GM12878 (cell line): Measurements from ENCODE around the gene SLC28A1. TPM values are rescaled to one million over a fixed set of nuclear protein-coding genes. Genes with fewer than 3 reads are reported as not detected.

Experiments
- ATAC-seq: fragments of 200-7000 bp; cut with Tn5 transposase; 3 replicates; pipeline ENCODE4 v1.9.1; 2020; ENCODE audit warnings: mild to moderate bottlenecking, moderate library complexity
- BruUV-seq: library from RNA; stranded (reverse); fragments of 400-500 nt; replicated peaks from 2 replicates; lab custom pipeline; 2021; lab: Mats Ljungman, UMichigan
- CTCF ChIA-PET: fragments of 300-600 bp; sonication (Branson Sonifier 250); formaldehyde crosslinking; extraction: SDS; loops from one replicate; lab custom pipeline; 2021; ENCODE audit warnings: inconsistent platforms; lab: Yijun Ruan, JAX
- POLR2A ChIA-PET: fragments of 350-600 bp; formaldehyde crosslinking; extraction: SDS; loops from one replicate; lab custom pipeline; 2021; ENCODE audit warnings: inconsistent platforms; lab: Charles Lee
- RAD21 ChIA-PET: fragments of 300-600 bp; sonication (Branson Sonifier 250); formaldehyde crosslinking; loops from one replicate; lab custom pipeline; 2023; ENCODE audit warnings: antibody characterized with exemption; ENCODE audit not compliant: unreplicated experiment; lab: Charles Lee
- SMC1A ChIA-PET: fragments of 300-600 bp; sonication (Branson Sonifier 250); formaldehyde crosslinking; loops from one replicate; lab custom pipeline; 2023; ENCODE audit not compliant: unreplicated experiment, uncharacterized antibody; lab: Charles Lee
- DNase-seq: peaks from one replicate; pipeline ENCODE4 v3.0.0-alpha.2; 2011; ENCODE audit warnings: low read depth, low spot score
- FAIRE-seq: peaks from 3 replicates; lab custom pipeline; 2011; peaks lifted over from hg19 to GRCh38; lab: Jason Lieb, UNC
- H2AFZ ChIP-seq: 2 replicates; pipeline ENCODE4 v1.6.0; 2011; ENCODE audit warnings: low read depth, low read length, control low read depth; ENCODE audit not compliant: control insufficient read depth
- H3K27ac ChIP-seq: 2 replicates; pipeline ENCODE4 v1.5.1; 2011; ENCODE audit warnings: control low read depth; ENCODE audit not compliant: control insufficient read depth, insufficient read depth
- H3K27me3 ChIP-seq, 2 experiments: replicated peaks in 1 of 2; 2 replicates each; pipeline versions ENCODE4 v1.6.0 to v1.6.1; 2011; ENCODE audit warnings: low read length in 1 of 2; ENCODE audit not compliant: control insufficient read depth in 2 of 2, insufficient read depth in 2 of 2
- H3K36me3 ChIP-seq, 2 experiments: 2 replicates each; pipeline ENCODE4 v1.5.1; 2011; ENCODE audit warnings: low read length in 1 of 2; ENCODE audit not compliant: control insufficient read depth in 2 of 2, insufficient read depth in 2 of 2
- H3K4me1 ChIP-seq: 2 replicates; pipeline ENCODE4 v1.6.1; 2011; ENCODE audit warnings: mild to moderate bottlenecking, low read length, moderate library complexity, mixed read lengths; ENCODE audit not compliant: control insufficient read depth, insufficient read depth
- H3K4me2 ChIP-seq: 2 replicates; pipeline ENCODE4 v1.6.0; 2011; ENCODE audit warnings: control low read depth; ENCODE audit not compliant: control insufficient read depth, insufficient read depth
- H3K4me3 ChIP-seq: fragments of 200-600 bp; sonication (generic); 2 replicates; pipeline ENCODE4 v1.5.1; 2016
- H3K79me2 ChIP-seq: 2 replicates; pipeline ENCODE4 v1.6.0; 2011; ENCODE audit warnings: low read length; ENCODE audit not compliant: control insufficient read depth, insufficient read depth
- H3K9ac ChIP-seq: 2 replicates; pipeline ENCODE4 v1.8.0; 2011; ENCODE audit warnings: low read length, control low read depth, mixed read lengths; ENCODE audit not compliant: control insufficient read depth, insufficient read depth
- H3K9me3 ChIP-seq: replicated peaks from 3 replicates; pipeline ENCODE4 v1.5.1; 2011; ENCODE audit warnings: mild to moderate bottlenecking, low read length; ENCODE audit not compliant: control insufficient read depth, insufficient read depth
- H4K20me1 ChIP-seq: 2 replicates; pipeline ENCODE4 v1.6.0; 2011; ENCODE audit not compliant: control insufficient read depth, insufficient read depth
- MXI1 ChIP-seq: fragments of 150-350 bp; IDR thresholded peaks from 2 replicates; pipeline ENCODE4 v1.6.1; 2011; ENCODE audit warnings: low read depth, mild to moderate bottlenecking, inconsistent platforms, low read length, improper control_type of control experiment
- NKRF ChIP-seq: fragments of 450-650 bp; conservative IDR thresholded peaks from 2 replicates; pipeline ENCODE4 v1.6.1; 2017; ENCODE audit warnings: mild to moderate bottlenecking, moderate library complexity
- SREBF1 ChIP-seq: IDR thresholded peaks from 2 replicates; pipeline ENCODE4 v1.6.1; 2012; ENCODE audit warnings: mild to moderate bottlenecking, low read length
- ZNF622 ChIP-seq: fragments of 450-650 bp; IDR thresholded peaks from 2 replicates; pipeline ENCODE4 v1.6.1; 2017; ENCODE audit warnings: mild to moderate bottlenecking, inconsistent platforms
- WGBS: methylation state at CpG from one replicate; pipeline ENCODE4 v1.1.6; 2016; ENCODE audit warnings: low lambda C conversion rate; ENCODE audit not compliant: insufficient replicate concordance, insufficient coverage; ENCODE audit errors: missing lambda C conversion rate; 5-methylcytosine and 5-hydroxymethylcytosine counted together
- in situ Hi-C: fragments of 300-500 bp; cut with MboI; formaldehyde crosslinking; loops from 9 replicates; pipeline ENCODE4 v1.14.3; 2018; ENCODE audit warnings: mixed read lengths
- intact Hi-C: fragments of 100-400 bp; cut with micrococcal nuclease; formaldehyde crosslinking; loops from one replicate; pipeline ENCODE4 v1.14.2; 2022; ENCODE audit not compliant: unreplicated experiment
- polyA plus RNA-seq, 11 experiments: library from polyadenylated mRNA; depleted of rRNA in 4 of 11; unstranded in 6 of 11; stranded (reverse) in 5 of 11; fragments of >200 nt; fragmentation: Nextera tagmentation in 4 of 11; fragmentation: Illumina TruSeq in 1 of 11; extraction: Ambion mirVana in 4 of 11; extraction: Trizol in 1 of 11; gene quantifications; 1 replicate in 1 of 11; 2 replicates in 10 of 11; pipeline versions ENCODE4 v1.2.1 to v1.2.3, GENCODE V29; 2011 to 2016; ENCODE audit warnings: inconsistent platforms in 2 of 11, missing spikeins in 2 of 11, low read depth in 1 of 11
- total RNA-seq, 4 experiments: library from RNA; depleted of rRNA in 3 of 4; stranded (reverse); fragments of >200 nt in 3 of 4; fragmentation: Illumina TruSeq in 1 of 4; extraction: Trizol in 1 of 4; gene quantifications; 2 replicates each; pipeline versions ENCODE4 v1.2.1 to v1.2.3, GENCODE V29; 2013 to 2021

The SLC28A1 gene
- total and polyA plus RNA-seq, 10 of the 15 experiments (the other 5 are each of a cell fraction or from before 2014, with no cell fraction given) = not detected

- Histone ChIP-seq H3K79me2 (no peaks in the 10 kb centered on the region), H3K9me3 (no peaks in the 10 kb centered on the region), H3K4me1 (no peaks in the 10 kb centered on the region), H4K20me1 (no peaks in the 10 kb centered on the region), H2AFZ (no peak overlapping the region), H3K4me3 (no peak overlapping the region), H3K27ac (no peak overlapping the region), H3K4me2 (no peak overlapping the region)
- FAIRE-seq = no peak
- in situ Hi-C loops = loop anchor here (5.0 kb wide), 1 partner anchor 337 kb away; no protein-coding TSS in a partner anchor
- intact Hi-C loops = loop anchor here (1.0 to 5.0 kb wide), 5 partner anchors 82 to 341 kb away; partner anchors contain the start of gene WDR73
- no TSS peak for BruUV-seq
- no peak for DNase-seq
- RAD21 ChIA-PET = interaction anchor here (0.6 to 1.8 kb wide), 16 partner anchors 8 to 341 kb away, joined by 3 to 7 read pairs (median 4); partner anchors contain the start of genes PDE8A and WDR73
- no peak for ATAC-seq
- TF ChIP-seq ZNF622 (no peak), SREBF1 (no peak), NKRF (no peak), MXI1 (no peak)
- TF ChIP-seq, all 136 proteins: peak for 0
- WGBS = 59% methylated on average over 6 of the region's 6 CpGs
- Histone ChIP-seq H3K27me3 (no peaks in the 10 kb centered on the region), H3K9ac (no peak overlapping the region), H3K36me3 (no peaks in the 10 kb centered on the region)
- SMC1A ChIA-PET = interaction anchor here (0.9 to 2.1 kb wide), 13 partner anchors 8 to 341 kb away, joined by 3 to 8 read pairs (median 5); no protein-coding TSS in a partner anchor
- POLR2A ChIA-PET = no interaction called here
- CTCF ChIA-PET = interaction anchor here (0.6 to 4.4 kb wide), 29 partner anchors 8 to 342 kb away, joined by 3 to 26 read pairs (median 5); partner anchors contain the start of gene WDR73
Measured at GRCh38 chr15:84928843-84929168, 44.3 kb downstream of the SLC28A1 start.
